SK-N-SH (cell line): ENCODE measurements around the gene CDC73. TPM values are rescaled to one million over a fixed set of nuclear protein-coding genes. Genes with fewer than 3 reads are reported as not detected.

Experiments used
- CTCF ChIA-PET: fragments of 300-600, 350-600 bp; formaldehyde crosslinking; extraction: SDS; loops from one replicate; lab custom pipeline; 2021; lab: Yijun Ruan, JAX
- POLR2A ChIA-PET: fragments of 350-600 bp; sonication (Branson Sonifier 250); formaldehyde crosslinking; extraction: SDS; loops from one replicate; lab custom pipeline; 2020; ENCODE audit warnings: antibody characterized with exemption, inconsistent platforms; lab: Yijun Ruan, JAX
- DNase-seq: peaks from one replicate; pipeline ENCODE4 v3.0.0; 2012
- H2AFZ ChIP-seq: fragments of 200-600 bp; sonication (generic); 2 replicates; pipeline ENCODE4 v1.8.1; 2016; ENCODE audit warnings: antibody characterized with exemption, mild to moderate bottlenecking, low read depth
- H3F3A ChIP-seq: fragments of 200-600 bp; sonication (generic); replicated peaks from 2 replicates; pipeline ENCODE3; 2016; ENCODE audit warnings: antibody characterized with exemption, mild to moderate bottlenecking; ENCODE audit not compliant: insufficient read depth
- H3K27ac ChIP-seq, 2 experiments: fragments of 200-500 bp in 1 of 2; fragments of 200-600 bp in 1 of 2; sonication (Bioruptor generic) in 1 of 2; sonication (generic), shearing (Covaris generic) in 1 of 2; 2 replicates each; pipeline versions ENCODE4 v1.5.1 to v1.6.1; 2014 to 2016; ENCODE audit warnings: low read depth in 2 of 2, inconsistent platforms in 1 of 2, low read length in 1 of 2, mild to moderate bottlenecking in 1 of 2, mixed read lengths in 1 of 2
- H3K27me3 ChIP-seq: fragments of 200-600 bp; sonication (generic), shearing (Covaris generic); 2 replicates; pipeline ENCODE4 v1.6.1; 2016; ENCODE audit warnings: mixed run types; ENCODE audit not compliant: insufficient read depth
- H3K36me3 ChIP-seq, 2 experiments: fragments of 200-500 bp in 1 of 2; fragments of 200-600 bp in 1 of 2; sonication (Bioruptor generic) in 1 of 2; sonication (generic) in 1 of 2; replicated peaks in 1 of 2; 2 replicates each; pipeline versions ENCODE3 to v1.5.1; 2014 to 2016; ENCODE audit warnings: low read length in 1 of 2, mild to moderate bottlenecking in 1 of 2; ENCODE audit not compliant: insufficient read depth in 2 of 2, control insufficient read depth in 1 of 2
- H3K4me1 ChIP-seq, 2 experiments: fragments of 200-500 bp in 1 of 2; fragments of 200-600 bp in 1 of 2; sonication (Bioruptor generic) in 1 of 2; sonication (generic), shearing (Covaris generic) in 1 of 2; 2 replicates each; pipeline versions ENCODE4 v1.5.1 to v1.6.1; 2014 to 2016; ENCODE audit warnings: low read depth in 1 of 2, low read length in 1 of 2, mixed run types in 1 of 2; ENCODE audit not compliant: insufficient read depth in 2 of 2, control insufficient read depth in 1 of 2
- H3K4me2 ChIP-seq: fragments of 200-600 bp; sonication (generic), shearing (Covaris generic); 2 replicates; pipeline ENCODE4 v1.6.1; 2017; ENCODE audit warnings: mixed run types
- H3K4me3 ChIP-seq, 2 experiments: fragments of 200-500 bp in 1 of 2; fragments of 200-600 bp in 1 of 2; sonication (Bioruptor generic) in 1 of 2; sonication (generic), shearing (Covaris generic) in 1 of 2; 2 replicates each; pipeline versions ENCODE4 v1.5.1 to v1.8.1; 2014 to 2016; ENCODE audit warnings: low read depth in 2 of 2, inconsistent platforms in 1 of 2, low read length in 1 of 2, mild to moderate bottlenecking in 1 of 2, mixed read lengths in 1 of 2, moderate library complexity in 1 of 2
- H3K79me2 ChIP-seq: fragments of 200-600 bp; sonication (generic); 2 replicates; pipeline ENCODE4 v1.8.1; 2017; ENCODE audit warnings: mild to moderate bottlenecking; ENCODE audit not compliant: insufficient read depth
- H3K9ac ChIP-seq: fragments of 200-600 bp; sonication (generic); 2 replicates; pipeline ENCODE4 v1.6.1; 2017; ENCODE audit warnings: mixed run types
- H3K9me2 ChIP-seq: fragments of 200-600 bp; sonication (generic); 2 replicates; pipeline ENCODE4 v1.6.1; 2017; ENCODE audit warnings: mixed run types
- H3K9me3 ChIP-seq: fragments of 200-600 bp; sonication (generic); 2 replicates; pipeline ENCODE4 v1.6.1; 2017; ENCODE audit warnings: mixed run types, mild to moderate bottlenecking, moderate library complexity
- H4K20me1 ChIP-seq: fragments of 200-600 bp; sonication (generic); 2 replicates; pipeline ENCODE4 v1.6.1; 2017; ENCODE audit warnings: mild to moderate bottlenecking, mixed run types; ENCODE audit not compliant: insufficient read depth
- CHD2 ChIP-seq: fragments of 150-350 bp; IDR thresholded peaks from 2 replicates; pipeline ENCODE4 v1.6.1; 2018; ENCODE audit warnings: low read length; ENCODE audit not compliant: partially characterized antibody
- CTCF ChIP-seq: fragments of 200-600 bp; sonication (generic); IDR thresholded peaks from 2 replicates; pipeline ENCODE4 v1.6.1; 2017; ENCODE audit warnings: antibody characterized with exemption, mild to moderate bottlenecking, moderate library complexity
- EP300 ChIP-seq, 2 experiments: IDR thresholded peaks; 2 replicates each; pipeline versions ENCODE4 v1.4.0 to v1.6.1; 2012; ENCODE audit warnings: borderline replicate concordance in 1 of 2, low read depth in 1 of 2, low read length in 1 of 2
- EZH2phosphoT487 ChIP-seq: fragments of 200-600 bp; sonication (generic); IDR thresholded peaks from 2 replicates; pipeline ENCODE4 v1.6.1; 2017; ENCODE audit warnings: low read depth, mixed run types, mild to moderate bottlenecking, antibody characterized with exemption, moderate library complexity, borderline replicate concordance
- FOSL2 ChIP-seq: IDR thresholded peaks from 2 replicates; pipeline ENCODE4 v1.4.0; 2012; ENCODE audit warnings: low read depth, mild to moderate bottlenecking, moderate library complexity, borderline replicate concordance
- MAX ChIP-seq: IDR thresholded peaks from 2 replicates; pipeline ENCODE4 v1.4.0; 2012; ENCODE audit warnings: low read depth
- MXI1 ChIP-seq: IDR thresholded peaks from 2 replicates; pipeline ENCODE4 v1.6.1; 2012; ENCODE audit warnings: mild to moderate bottlenecking, low read depth, low read length, improper control_type of control experiment
- NFIC ChIP-seq: IDR thresholded peaks from 2 replicates; pipeline ENCODE4 v1.4.0; 2012; ENCODE audit warnings: borderline replicate concordance
- NRF1 ChIP-seq: IDR thresholded peaks from 2 replicates; pipeline ENCODE4 v1.6.1; 2012; ENCODE audit warnings: low read depth, mild to moderate bottlenecking, low read length
- PBX3 ChIP-seq: IDR thresholded peaks from 2 replicates; pipeline ENCODE4; 2012
- RAD21 ChIP-seq: IDR thresholded peaks from 2 replicates; pipeline ENCODE4 v1.6.1; 2012; ENCODE audit warnings: mild to moderate bottlenecking, low read length
- RFX5 ChIP-seq: IDR thresholded peaks from 2 replicates; pipeline ENCODE4 v1.6.1; 2012; ENCODE audit warnings: mild to moderate bottlenecking, improper control_type of control experiment, low read length
- RXRA ChIP-seq: IDR thresholded peaks from 2 replicates; pipeline ENCODE4 v1.4.0; 2012; ENCODE audit warnings: low read depth, mild to moderate bottlenecking, borderline replicate concordance
- TEAD4 ChIP-seq: IDR thresholded peaks from 2 replicates; pipeline ENCODE4 v1.4.0; 2012; ENCODE audit warnings: mild to moderate bottlenecking, borderline replicate concordance; ENCODE audit not compliant: insufficient read depth
- USF2 ChIP-seq: fragments of 150-350 bp; IDR thresholded peaks from 2 replicates; pipeline ENCODE4 v1.6.1; 2017; ENCODE audit warnings: antibody characterized with exemption, low read length, low read depth, borderline replicate concordance
- YY1 ChIP-seq: IDR thresholded peaks from 2 replicates; pipeline ENCODE4 v1.4.0; 2012; ENCODE audit warnings: low read depth, mild to moderate bottlenecking
- ZBTB33 ChIP-seq: IDR thresholded peaks from 2 replicates; pipeline ENCODE4 v1.4.0; 2012; ENCODE audit warnings: low read depth, borderline replicate concordance
- WGBS: methylation state at CpG from one replicate; pipeline ENCODE4 v1.1.6; 2017; ENCODE audit warnings: low lambda C conversion rate; 5-methylcytosine and 5-hydroxymethylcytosine counted together
- polyA plus RNA-seq, 3 experiments: library from polyadenylated mRNA; depleted of rRNA; stranded (reverse); fragments of >200 nt; gene quantifications; 2 replicates each; pipeline ENCODE4 v1.2.3, GENCODE V29; 2012

The CDC73 gene
- polyA plus RNA-seq, 1 of the 3 experiments (the other 2 are of a cell fraction), result 13.4 TPM

GRCh38 chr1:193181985-193182384 lies 60.2 kb downstream of the CDC73 start:
- Histone ChIP-seq H3K36me3 (peaks cover 0 to 19% of the 10 kb centered on the region in 2 experiments), H3F3A (peaks cover 19% of the 10 kb centered on the region), H3K9ac (no peak overlapping the region), H4K20me1 (peaks cover 17% of the 10 kb centered on the region), H3K4me1 (peaks cover 25 to 31% of the 10 kb centered on the region in 2 experiments; a peak in 3 of 4 replicates), H3K4me3 (no peak overlapping the region; a peak in 1 of 4 replicates), H3K79me2 (peaks cover 26% of the 10 kb centered on the region), H3K27me3 (no peaks in the 10 kb centered on the region), H3K27ac (no peak overlapping the region), H2AFZ (no peak overlapping the region), H3K9me2 (no peaks in the 10 kb centered on the region), H3K4me2 (no peak overlapping the region), H3K9me3 (no peaks in the 10 kb centered on the region)
- TF ChIP-seq NRF1 (no peak), RFX5 (no peak), TEAD4 (no peak), USF2 (no peak), EZH2phosphoT487 (no peak), YY1 (no peak)
- POLR2A ChIA-PET, result no interaction called here
- WGBS, result 58% methylated on average over 2 of the region's 2 CpGs
- no peak for DNase-seq
- CTCF ChIA-PET, result interaction anchor here (1.0 to 1.4 kb wide), 2 partner anchors 23 to 39 kb away, joined by 5 read pairs; no protein-coding TSS in a partner anchor

GRCh38 chr1:193183019-193183627 lies 61.3 kb downstream of the CDC73 start:
- no peaks in the 10 kb centered on the region for H3K27me3 ChIP-seq
- peak; percentile 28 for DNase-seq
- H3K36me3 ChIP-seq, result peaks cover 0 to 19% of the 10 kb centered on the region in 2 experiments
- no peaks in the 10 kb centered on the region for H3K9me3 ChIP-seq
- peaks cover 37% of the 10 kb centered on the region for H3K79me2 ChIP-seq
- peaks cover 17% of the 10 kb centered on the region for H4K20me1 ChIP-seq
- H3F3A ChIP-seq, result peaks cover 20% of the 10 kb centered on the region
- POLR2A ChIA-PET, result no interaction called here
- H3K4me3 ChIP-seq, result peak overlapping the region in 1 of 2 experiments; percentile 51; a peak in 2 of 4 replicates
- no peak overlapping the region for H2AFZ ChIP-seq
- H3K27ac ChIP-seq, result peak overlapping the region; percentile 1 to 60; a peak in 1 of 4 replicates
- no peak overlapping the region for H3K4me2 ChIP-seq
- WGBS, result 2% methylated on average over 2 of the region's 2 CpGs
- H3K9ac ChIP-seq, result no peak overlapping the region
- H3K4me1 ChIP-seq, result peaks cover 37 to 41% of the 10 kb centered on the region in 2 experiments; a peak in 3 of 4 replicates
- CTCF ChIA-PET, result interaction anchor here (0.6 to 1.5 kb wide), 5 partner anchors 13 to 526 kb away, joined by 3 to 4 read pairs (median 3); no protein-coding TSS in a partner anchor
- H3K9me2 ChIP-seq, result no peaks in the 10 kb centered on the region
- TF ChIP-seq MAX, result no peak
- TF ChIP-seq RAD21, result peak; percentile 80
- TF ChIP-seq NFIC, result no peak
- no peak for TF ChIP-seq MXI1
- TF ChIP-seq RXRA, result no peak
- TF ChIP-seq ZBTB33, result no peak
- TF ChIP-seq CTCF, result peak; percentile 94
- TF ChIP-seq FOSL2, result no peak
- TF ChIP-seq EP300 (IDR thresholded peaks at IDR 0.05; ENCODE audit: borderline replicate concordance in 1 of 2, low read depth in 1 of 2, low read length in 1 of 2), result no peak
- no peak for TF ChIP-seq CHD2
- TF ChIP-seq PBX3, result no peak
- TF ChIP-seq EZH2phosphoT487, result no peak
- no peak for TF ChIP-seq TEAD4
